ENCODE results near the gene TMEM37.

Gene TMEM37

DNA sequence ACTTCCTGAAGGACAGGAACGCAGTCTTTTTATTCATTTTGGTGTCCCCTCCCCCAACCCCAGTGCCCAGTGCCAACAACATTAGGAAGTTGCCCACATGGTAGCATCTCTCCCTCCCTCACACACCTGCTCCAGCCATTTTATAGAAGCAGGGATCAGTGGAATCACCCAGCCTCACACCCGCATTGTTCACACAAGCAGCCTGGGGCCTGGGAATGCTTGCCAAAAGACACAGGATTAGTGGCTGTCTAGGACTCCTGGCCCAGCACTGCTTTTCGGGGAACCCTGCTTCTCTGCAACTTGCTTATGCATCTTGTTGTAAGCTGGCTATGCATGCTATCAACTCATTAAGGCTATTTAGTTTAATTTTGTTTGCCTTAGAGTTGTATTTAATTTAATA is 17.9 kb downstream of the TMEM37 start:
- in situ Hi-C loops (cut with MboI; ENCODE audit: low sequenced_read_pairs), result no loop called here

DNA sequence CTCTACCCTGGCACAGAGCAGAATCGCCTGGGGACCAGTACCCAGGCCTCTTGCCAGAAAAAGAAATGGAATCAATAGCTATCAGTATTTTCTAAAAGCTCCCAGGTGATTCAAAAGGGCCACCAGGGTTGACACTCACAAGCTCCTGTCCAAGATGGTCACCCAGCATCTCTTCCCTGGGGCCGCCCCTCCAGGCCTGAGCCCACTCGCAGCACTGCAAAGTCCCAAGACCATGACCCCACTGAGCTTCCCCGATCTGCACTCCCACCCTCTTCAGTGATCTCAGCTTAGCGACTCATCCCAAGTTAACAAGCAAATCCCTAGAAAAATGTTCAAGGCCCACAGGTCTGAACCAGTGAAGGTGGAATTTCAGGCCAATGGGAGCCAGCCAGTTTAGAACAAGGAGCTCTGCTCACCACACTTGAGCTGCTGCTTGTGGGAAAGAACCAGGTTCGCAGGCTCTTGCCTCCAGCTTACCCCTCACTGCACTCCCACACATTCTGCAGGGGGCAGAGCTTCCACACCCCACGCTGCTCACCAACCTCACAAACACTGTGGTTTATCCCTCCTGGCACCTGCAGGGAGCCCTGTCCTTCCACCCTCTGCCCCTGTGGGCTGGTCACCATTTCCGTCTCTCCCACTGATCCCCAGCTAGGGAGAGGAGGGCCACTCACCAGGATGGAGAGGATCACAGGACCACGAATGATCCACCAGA is 19.8 kb downstream of the TMEM37 start:
- in situ Hi-C loops (cut with MboI; ENCODE audit: low sequenced_read_pairs), result no loop called here

DNA sequence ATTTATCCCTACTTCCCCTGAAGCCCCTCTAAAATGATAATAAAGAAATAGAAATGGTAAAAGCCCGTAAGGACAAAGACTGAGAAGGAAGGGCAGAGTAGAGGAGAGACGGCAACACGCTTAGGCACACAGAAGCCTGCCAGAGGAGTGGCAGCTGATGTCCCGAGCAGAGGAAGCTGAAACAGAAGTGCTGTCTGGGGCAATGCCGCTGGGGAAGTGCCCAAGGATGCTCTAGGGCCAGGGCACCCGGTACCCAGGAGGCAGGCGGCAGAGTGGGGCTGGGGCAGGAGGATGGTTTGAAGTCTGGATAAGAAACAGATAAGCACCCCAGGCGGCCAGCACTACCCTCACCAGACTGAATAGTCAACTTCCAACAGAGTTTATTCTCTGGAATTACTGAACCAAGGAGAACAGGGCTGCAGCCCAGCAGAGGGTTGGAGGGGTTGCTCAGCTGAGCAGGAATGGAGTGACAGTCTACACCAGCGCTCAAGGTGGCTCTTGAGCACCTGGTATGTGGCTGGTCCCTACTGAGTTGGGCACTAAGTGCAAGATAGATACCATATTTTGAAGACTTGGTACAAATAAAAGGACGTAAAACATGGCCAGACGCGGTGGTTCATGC is 22.4 kb downstream of the TMEM37 start:
- in situ Hi-C loops (cut with MboI; ENCODE audit: low sequenced_read_pairs), result no loop called here

- in situ Hi-C loops (cut with MboI; ENCODE audit: low sequenced_read_pairs), result no loop called here
These were observed 23.5 kb downstream of the TMEM37 start for GRCh38 chr2:119455066-119455718.

DNA sequence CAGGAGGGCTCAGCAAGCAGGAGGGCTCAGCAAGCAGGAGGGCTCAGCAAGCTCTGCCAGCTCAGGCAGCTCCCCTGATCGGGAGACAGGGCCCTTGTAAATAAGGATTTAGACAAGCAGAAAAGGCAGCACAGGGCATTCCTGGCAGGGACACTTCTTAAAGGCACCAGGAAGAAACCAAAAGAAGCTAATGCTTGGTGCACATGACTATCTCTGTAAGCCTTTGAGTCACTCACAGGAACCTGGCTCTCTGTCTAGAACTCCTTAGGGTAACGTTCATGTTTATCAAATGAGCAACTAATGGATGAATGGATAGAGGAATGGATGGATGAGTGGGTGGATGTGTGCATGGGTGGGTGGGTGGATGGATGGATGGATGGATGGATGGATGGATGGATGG is 28.4 kb downstream of the TMEM37 start:
- in situ Hi-C loops (cut with MboI; ENCODE audit: low sequenced_read_pairs), result no loop called here

DNA sequence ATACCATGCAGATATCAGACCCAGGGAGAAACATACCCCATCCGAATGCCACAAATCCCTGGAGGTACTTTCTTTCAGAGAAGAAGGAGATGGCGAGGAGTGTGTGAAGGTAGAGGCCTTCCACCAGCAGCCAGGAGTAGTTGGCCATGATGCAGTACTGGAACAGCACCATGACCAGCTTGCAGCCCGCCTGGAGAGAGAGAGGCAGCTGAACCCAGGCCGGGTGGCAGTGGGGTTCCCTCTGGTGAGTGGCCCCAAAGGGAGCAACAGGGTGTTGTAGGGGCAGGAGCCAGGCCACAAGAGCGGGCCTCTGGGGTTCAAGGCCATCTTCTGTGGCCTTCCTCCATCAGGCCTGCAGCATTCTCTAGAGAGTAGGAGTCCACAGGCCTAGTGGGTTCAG is 30.2 kb downstream of the TMEM37 start:
- in situ Hi-C loops (cut with MboI; ENCODE audit: low sequenced_read_pairs), result no loop called here

DNA sequence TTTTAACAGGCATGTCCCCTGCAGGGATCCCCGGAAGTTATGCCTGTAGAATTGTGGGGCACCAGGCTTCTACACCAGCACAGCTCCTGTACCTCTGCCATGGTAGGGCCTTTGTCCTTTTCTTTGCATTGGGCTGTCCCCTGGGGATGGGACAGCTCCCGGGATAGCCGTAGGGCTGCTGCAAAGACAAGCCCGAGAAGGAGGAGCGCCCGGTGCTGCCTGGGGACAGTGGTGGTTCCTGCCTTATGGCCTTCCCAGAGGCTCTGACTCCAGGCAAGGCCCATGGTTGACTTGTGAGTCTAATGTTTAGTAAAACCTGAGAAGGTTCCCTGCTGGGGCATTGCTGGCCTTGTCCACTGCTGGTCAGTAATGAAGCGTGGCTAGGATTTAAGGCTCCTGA is 30.9 kb downstream of the TMEM37 start:
- in situ Hi-C loops (cut with MboI; ENCODE audit: low sequenced_read_pairs), result no loop called here

DNA sequence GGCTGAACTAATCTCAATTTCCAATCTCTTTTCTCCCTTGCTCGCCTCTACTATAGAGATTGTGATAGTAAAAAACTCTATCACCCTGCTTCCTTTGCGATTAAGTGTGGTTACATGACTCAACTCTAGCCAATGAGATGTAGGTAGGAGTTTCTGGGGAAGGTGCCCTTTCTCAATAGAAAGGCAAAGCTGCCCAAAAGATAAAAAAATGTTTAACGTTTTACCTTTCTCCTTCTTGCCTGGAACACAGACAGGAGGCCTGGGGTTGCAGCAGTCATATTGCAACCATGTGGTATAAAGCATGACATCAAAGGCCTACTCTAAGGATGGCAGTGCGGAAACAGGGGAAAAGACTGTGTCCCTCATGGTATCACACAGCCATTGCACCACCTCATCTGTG is 31.5 kb downstream of the TMEM37 start:
- in situ Hi-C loops (cut with MboI; ENCODE audit: low sequenced_read_pairs), result no loop called here

- in situ Hi-C loops (cut with MboI; ENCODE audit: low sequenced_read_pairs), result no loop called here
These were observed 32.3 kb downstream of the TMEM37 start for GRCh38 chr2:119463990-119464389.

DNA sequence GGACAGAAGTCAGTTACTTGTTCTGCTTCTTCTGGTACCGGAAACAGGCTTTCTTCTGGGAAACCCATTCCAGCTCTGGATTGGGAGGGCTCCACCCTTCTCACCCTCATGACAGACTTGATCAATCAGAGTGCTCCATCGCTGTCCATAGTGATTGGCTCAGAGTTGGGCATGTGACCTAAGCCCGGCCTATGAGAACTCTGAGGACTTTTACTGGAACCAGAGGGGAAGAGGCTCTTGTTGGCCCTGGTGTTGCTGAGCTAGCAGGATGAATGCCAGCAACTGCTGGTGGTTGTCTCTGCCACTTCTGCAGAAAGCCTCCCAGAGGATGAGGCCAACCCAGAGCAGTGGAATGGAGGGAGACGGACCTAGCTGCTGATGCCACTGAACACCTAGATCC is 33.3 kb downstream of the TMEM37 start:
- in situ Hi-C loops (cut with MboI; ENCODE audit: low sequenced_read_pairs), result no loop called here

- in situ Hi-C loops (cut with MboI; ENCODE audit: low sequenced_read_pairs), result no loop called here
These were observed 34.0 kb downstream of the TMEM37 start for GRCh38 chr2:119465687-119466086.

GRCh38 chr2:119466373-119466772 is 34.7 kb downstream of the TMEM37 start:
- in situ Hi-C loops (cut with MboI; ENCODE audit: low sequenced_read_pairs), result no loop called here

GRCh38 chr2:119468154-119468955 is 36.7 kb downstream of the TMEM37 start:
- in situ Hi-C loops (cut with MboI; ENCODE audit: low sequenced_read_pairs), result no loop called here

DNA sequence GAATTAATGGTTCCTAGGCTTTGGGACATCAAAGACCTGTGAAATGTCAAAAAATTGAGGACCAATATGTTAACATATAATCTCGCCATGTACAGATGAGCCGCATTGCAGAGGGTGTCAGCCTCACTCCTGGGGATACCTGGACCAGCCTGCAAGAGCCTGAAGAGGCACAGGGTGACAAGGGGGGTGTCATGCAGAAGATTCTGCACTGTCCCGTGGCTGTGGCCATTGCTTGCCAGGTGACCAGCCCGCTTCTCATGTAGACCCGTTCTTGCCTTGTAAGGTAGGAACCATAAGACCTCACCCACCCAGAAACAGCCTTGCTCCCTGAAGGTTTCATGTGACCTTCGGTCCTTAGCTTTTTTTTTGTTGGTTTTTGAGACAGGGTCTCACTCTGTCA is 37.5 kb downstream of the TMEM37 start:
- in situ Hi-C loops (cut with MboI; ENCODE audit: low sequenced_read_pairs), result no loop called here

DNA sequence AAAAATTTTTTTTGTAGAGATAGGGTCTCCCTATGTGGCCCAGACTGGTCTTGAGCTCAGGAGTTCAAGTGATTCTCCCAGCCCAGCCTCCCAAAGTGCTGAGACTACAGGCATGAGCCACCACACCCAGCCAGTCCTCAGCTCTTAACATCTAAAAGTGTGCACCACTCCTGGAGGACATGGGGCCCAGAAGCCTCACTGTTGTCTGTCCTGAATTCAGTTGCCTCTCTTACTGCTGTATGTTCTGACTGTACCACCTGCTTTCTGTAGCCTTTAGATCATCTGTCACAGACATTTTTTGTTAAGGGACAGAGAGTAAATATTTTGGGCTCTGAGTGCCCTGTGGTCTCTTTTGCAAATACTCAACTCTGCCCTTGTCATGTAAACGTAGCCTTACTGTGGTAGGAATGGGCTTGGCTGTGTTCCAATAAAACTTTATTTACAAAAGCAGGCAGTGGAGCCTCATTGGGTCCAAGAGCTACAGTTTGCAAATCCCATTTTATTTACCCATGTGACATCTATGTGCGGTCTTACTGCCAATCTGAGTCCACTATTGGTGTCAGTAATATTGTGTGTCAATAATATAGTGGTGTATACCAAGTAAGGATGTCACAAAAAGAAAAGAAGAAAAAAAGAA is 38.1 kb downstream of the TMEM37 start:
- in situ Hi-C loops (cut with MboI; ENCODE audit: low sequenced_read_pairs), result loop anchor here (10.0 kb wide), 1 partner anchor 55 kb away; no protein-coding TSS in a partner anchor

DNA sequence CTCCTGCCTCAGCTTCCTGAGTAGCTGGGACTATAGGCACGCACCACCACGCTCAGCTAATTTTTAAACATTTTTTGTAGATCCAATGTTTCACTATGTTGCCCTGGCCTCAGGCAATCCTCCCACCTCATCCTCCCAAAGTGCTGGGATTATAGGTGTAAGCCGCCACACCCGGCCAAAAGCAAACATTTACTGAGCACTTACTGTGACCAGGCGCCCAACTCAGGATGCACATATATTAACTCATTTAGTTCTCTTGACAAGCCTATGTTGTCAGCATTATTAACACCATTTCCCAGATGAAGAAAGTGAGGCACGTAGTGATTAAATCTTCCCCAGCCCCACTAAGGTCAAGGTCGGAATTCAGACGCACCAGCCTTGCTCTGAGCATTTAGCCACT is 41.1 kb downstream of the TMEM37 start:
- in situ Hi-C loops (cut with MboI; ENCODE audit: low sequenced_read_pairs), result loop anchor here (10.0 kb wide), 1 partner anchor 58 kb away; no protein-coding TSS in a partner anchor

- in situ Hi-C loops (cut with MboI; ENCODE audit: low sequenced_read_pairs), result loop anchor here (10.0 kb wide), 1 partner anchor 59 kb away; no protein-coding TSS in a partner anchor
These were observed 42.1 kb downstream of the TMEM37 start for GRCh38 chr2:119473621-119474370.

DNA sequence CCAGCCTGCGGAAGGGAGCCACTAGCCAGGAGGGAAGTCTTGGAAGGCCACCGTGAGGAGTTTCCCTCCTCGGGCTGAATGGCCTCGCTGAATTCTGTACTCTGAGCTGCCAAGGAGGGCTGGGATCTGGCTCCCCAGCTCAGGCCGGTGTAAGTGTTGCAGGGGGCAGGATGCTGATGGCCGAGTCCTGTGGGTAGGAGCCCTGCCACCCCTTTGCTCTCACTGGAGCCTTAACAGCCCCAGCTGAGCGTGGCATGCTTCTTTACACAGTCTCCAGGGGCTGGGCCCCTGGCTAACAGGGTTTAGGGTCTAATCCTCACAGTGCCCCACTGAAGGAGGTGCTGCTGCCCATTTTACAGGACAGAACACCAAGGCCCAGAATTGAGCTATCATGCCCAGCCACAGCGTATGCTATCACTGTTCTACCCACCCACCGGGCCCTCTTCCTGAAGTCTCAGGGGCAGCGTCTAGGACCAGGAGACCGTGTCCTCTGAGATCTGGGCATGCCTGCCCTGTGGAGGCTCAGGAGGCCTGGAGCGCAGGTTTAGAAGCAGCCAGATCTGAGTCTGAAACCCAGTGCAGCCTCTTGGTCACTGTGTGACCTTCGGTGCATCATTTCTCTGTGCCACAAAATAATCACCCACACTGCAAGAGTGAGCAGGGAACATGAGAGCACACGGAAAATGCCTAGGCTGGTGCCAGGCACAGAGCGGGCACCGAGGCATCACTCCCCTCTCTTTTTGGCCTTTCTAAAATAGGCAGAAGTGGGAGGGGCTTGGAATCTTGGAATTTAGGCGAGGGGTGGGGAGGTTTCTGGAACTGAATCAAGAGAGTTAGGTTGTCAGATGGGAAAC is 42.9 kb downstream of the TMEM37 start:
- in situ Hi-C loops (cut with MboI; ENCODE audit: low sequenced_read_pairs), result loop anchor here (10.0 kb wide), 1 partner anchor 60 kb away; no protein-coding TSS in a partner anchor
